ENCODE measurements around the gene DIPK1B.

- TF ChIP-seq CTCF (IDR thresholded peaks at IDR 0.05; ENCODE audit: low read depth, low read length, poor library complexity, severe bottlenecking) (no peak), EZH2phosphoT487 (IDR thresholded peaks at IDR 0.05; ENCODE audit: borderline replicate concordance, low read length) (no peak)
Observed at GRCh38 chr9:136720251-136720897, 8.0 kb downstream of the DIPK1B start.
